CD4-positive, alpha-beta T cell treated with Interleukin-12 subunit alpha and Interleukin-12 subunit beta, for 1 hour (primary cell): ENCODE results near the gene CDON.
"Not testable (repeated sequence)": the region's sequence is repeated elsewhere in the genome, so short reads cannot be mapped to it uniquely, and the experiment has no call there.

Source experiments
- DNase-seq: peaks from one replicate; pipeline ENCODE4 v3.0.0-alpha.2; 2020

The CDON gene

DNA sequence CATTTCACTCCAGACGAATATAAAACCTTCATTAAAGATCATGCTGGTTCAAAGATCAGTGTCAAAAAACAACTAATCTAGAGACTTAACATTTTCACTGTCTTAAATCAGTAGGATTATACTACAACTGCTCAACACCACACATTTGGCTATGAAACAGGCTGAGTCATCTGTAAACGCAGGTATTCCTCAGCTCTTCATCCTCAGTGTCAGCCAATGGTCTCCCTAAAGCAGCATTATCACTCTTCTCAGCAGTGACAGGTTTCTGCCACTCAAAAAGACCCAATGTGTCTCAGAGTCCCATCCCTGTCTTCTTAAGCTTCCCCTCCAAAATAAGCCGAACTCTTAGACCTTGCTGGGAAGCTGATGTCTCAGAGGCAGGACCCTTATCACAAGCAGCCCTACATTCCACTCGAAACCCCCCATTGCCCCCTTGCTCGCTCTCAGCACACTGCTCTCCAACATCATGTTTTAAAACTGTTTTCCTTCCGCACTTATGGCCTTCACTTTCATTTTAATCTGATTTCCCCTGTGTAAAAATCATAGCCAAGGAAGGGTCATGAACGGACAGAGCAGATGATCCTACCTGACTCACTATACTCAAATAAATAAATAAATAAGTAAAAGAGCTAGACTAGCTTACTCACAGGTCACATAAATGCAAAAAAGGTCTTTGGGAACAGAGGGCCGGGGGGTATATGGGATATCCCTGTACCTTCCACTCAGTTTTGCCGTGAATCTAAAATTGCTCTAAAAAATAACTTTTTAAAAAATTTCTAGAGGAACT is 23.0 kb downstream of the CDON start:
- no peak for DNase-seq

- DNase-seq, result no peak
Measured at GRCh38 chr11:126035718-126036117, 26.9 kb downstream of the CDON start.

- no peak for DNase-seq
Measured at GRCh38 chr11:126034933-126035425, 27.7 kb downstream of the CDON start.

DNA sequence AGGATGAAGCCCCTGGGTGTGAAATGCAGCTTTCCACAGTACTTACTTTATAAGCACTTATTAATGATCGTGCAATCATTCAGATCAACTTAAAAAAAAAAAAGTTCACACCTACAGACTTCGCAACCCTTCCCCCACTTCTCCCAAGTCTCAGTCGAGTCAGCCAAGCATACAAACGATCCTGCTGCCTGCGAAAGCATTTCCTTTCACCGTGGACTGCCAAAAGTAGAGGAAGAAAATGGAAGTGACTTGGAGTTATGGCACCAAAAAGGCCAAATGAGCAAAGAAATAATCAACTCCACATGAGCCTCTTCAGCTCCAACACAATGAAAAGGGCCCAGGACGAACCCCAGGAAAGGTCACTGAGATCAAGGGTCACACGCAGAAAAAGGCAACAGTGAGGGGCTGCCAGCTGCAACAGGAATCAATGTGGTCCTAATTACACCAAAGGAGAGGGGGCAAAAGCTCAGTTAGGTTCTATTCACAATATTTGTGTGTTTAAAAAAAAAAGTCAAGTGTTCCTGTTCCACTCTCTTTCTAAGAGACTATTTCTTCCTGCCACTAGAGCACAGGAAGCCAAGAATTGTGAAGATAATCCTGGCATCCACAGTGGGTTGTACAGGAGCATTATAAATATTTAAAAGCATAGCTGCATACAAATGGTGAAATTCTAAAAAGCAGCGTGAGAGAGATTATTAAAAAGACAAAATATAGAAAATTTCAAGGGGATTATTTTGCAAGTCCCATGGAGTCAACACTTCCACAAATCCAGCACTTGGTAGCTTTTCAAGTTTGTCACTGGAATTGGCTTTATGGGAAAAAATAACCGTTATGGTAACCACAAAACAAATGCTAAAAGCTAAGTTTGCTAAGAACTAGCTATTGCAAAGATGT is 28.4 kb downstream of the CDON start:
- no peak for DNase-seq

GRCh38 chr11:126032375-126032774 is 30.3 kb downstream of the CDON start:
- DNase-seq, result no peak

DNA sequence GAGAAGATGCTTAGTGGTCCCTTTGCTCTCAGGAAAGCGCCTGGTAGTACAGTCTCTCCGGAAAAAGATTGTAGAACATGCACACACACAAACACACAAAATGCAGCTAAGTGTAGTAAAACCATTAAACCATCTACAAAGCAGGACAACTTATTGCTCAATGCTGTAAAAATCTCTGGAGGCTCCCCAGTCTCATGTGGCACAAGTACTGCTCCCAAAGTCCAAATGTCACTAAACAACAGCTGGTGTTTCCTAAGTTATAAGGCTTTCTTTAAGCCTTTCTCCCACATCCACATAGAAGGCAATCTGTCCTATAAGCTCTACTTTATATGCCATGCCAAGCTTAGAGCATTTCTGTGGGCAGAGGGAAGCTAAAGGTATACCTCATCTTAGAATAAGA is 32.9 kb downstream of the CDON start:
- DNase-seq, result no peak

- DNase-seq, result no peak
Measured at GRCh38 chr11:126029237-126029636, 33.4 kb downstream of the CDON start.

DNA sequence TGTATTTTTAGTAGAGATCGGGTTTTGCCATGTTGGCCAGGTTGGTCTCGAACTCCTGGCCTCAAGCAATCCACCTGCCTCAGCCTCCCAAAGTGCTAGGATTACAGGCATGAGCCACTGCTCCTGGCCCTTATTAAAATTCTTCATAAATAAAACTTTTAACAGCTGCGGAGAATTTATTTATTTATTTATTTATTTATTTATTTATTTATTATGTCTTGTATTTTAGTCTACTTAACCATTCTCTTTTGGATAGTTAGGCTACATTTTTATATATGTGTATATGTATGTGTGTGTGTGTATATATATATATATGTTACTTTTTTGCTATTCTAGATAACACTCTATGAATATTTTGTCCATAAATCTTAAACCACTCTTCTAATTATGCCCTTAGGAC is 34.1 kb downstream of the CDON start:
- not testable (repeated sequence) for DNase-seq

GRCh38 chr11:126026579-126026978 is 36.1 kb downstream of the CDON start:
- no peak for DNase-seq

GRCh38 chr11:126025822-126026221 is 36.8 kb downstream of the CDON start:
- no peak for DNase-seq

GRCh38 chr11:126024123-126024522 is 38.5 kb downstream of the CDON start:
- DNase-seq, result no peak

DNA sequence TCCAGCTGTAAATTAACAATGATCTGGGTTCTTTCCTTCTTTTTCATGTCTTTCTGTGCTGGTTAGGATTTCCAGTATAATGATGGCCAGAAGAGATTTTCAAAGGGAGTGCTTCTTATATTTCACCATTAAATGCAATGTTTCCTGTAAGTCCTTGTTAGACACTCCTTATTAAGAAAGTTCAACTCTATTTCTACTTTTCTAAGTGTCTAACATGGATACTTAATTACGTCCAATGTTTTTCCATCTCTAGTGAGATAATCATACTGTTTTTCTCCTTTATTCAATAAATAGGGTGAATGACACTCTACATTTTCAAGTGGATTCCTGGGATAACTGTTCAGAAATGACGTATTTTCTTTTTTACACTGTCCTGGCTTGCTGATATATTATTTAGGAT is 49.8 kb downstream of the CDON start:
- DNase-seq, result no peak

DNA sequence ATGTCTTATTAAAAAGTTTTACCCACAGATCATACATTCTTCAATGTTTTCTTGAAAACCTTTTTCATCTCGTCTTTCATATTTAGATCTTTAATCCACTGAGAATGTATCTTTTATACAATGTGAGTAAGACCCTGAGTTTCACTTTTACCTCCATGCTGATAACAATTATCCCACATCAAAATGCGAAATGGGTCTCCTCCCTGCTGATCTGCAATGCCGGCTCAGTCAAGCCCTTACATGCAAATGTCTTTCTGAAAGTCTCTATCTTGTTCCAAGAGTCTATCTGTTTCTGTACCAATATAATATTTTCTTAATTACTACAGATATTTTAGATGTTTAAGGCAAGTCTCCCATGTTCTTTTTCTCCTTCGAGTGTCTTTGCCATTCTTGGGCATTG is 50.9 kb downstream of the CDON start:
- no peak for DNase-seq

DNA sequence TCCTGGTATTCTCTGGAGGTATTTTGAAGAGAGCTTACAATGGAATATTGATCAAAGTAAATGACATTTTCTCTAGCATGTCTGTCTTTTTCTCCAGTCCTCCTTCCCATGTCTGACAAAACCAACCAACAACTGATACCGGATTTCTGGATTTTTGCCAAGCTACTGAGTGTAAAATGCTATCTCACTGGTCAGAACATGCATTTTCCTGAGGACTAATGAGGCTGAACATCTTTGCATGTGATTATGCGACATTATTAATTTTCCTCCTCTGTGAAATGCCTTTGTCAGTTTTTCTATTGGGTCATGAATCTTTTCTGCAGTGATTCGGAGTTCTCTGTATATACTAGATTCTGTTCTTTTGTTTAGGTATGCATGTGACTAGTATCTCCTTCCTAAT is 51.4 kb downstream of the CDON start:
- no peak for DNase-seq

DNA sequence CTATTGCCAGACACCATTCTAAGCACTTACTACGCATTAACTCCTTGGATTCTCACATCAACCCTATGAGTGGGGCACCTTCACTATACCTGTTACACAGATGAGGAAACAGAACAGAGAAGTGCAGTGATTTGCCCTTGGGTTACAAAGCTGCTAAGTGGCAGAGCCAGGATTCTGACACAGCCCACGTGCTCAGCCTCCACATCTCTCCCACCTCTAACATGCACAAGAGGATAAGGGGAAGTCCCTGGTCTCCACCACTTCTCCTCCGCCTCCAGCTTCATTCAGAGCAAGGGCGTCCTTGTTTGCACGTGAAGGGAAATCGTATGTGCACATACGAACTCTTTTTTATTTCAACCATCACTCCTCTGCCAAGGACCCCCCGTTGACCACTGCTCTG is 53.7 kb downstream of the CDON start:
- DNase-seq, result no peak

- no peak for DNase-seq
Measured at GRCh38 chr11:126007238-126007637, 55.4 kb downstream of the CDON start.

DNA sequence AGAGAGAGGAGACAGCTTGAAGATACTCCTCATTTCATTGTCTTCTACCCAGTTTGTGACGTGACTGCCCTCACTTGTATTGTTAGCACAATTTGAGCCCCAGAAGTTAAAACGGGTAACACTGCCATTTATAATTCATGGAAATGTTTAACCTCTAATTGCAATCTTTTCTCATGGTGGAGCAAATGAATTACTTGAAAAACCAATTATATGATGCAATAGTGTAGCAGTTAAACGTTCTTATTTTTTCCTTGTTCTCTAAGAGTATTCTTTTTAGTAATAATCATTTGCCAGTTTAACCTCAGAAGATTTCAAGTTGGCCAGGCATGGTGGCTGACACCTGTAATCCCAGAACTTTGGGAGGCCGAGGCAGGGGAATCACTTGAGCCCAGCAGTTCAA is 56.6 kb downstream of the CDON start:
- DNase-seq, result no peak

DNA sequence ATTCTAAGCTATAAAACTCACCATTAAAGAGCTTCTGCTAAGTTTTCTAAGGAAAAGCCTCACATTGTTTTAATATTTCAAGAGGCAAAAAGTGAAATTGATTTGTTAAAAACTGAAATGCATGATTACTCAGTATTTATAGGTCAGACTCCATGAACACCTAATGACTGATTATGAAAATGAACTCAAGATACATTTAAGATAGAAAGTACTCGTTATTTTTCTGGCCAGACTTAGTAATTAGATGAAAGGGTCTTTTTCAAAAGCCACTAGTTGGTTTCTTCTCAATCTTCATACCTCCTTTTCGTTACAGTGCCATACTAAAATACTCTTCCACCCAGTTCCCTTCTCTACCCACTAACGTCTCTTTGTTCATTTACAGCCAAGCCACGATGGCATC is 60.5 kb downstream of the CDON start:
- no peak for DNase-seq

DNA sequence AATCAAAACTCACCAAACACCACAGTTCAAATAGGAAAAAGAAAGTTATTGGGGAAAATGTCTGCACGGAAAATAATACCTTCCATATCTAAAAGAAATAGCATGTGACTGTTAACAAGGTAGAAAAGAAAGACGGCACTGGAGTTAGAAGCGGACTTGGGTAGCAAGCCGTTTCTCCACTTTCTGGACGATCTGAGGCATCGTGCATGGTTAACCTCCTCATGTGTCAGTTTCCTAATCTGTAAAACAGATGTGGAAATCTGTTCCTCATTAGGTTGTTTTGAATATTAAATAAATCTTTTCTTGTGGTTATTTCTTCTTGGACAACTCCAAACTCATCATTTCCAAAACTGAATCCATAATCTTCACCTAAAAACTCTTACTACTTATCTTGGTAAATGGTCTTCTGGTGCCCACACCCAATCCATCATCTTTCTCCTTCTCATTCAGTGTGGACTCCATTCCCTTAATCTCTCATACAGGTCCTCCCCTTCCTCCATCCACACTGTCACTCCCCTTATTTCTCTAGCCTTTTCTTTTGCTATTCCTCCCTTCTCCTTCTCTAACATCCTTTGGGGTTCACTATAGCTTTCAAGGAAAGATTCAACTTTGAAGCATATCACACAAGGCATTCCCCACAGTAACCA is 63.3 kb downstream of the CDON start:
- DNase-seq, result no peak

DNA sequence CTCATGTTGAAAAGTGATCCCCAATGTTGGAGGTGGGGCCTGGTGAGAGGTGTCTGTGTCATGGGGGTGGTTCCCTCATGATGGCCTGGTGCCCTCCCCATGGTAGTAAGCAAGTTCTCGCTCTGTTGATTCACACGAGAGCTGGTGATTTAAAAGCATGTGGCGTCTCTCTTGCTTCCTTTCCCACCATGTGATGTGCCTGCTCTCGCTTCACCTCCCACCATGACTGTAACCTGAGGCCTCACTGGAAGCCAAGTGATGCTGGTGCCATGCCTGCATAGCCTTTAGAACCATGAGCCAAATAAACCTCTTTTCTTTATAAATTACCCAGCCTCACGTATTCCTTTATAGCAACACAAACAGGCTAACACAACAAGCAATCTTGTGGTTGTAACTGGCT is 64.4 kb downstream of the CDON start:
- DNase-seq, result no peak

DNA sequence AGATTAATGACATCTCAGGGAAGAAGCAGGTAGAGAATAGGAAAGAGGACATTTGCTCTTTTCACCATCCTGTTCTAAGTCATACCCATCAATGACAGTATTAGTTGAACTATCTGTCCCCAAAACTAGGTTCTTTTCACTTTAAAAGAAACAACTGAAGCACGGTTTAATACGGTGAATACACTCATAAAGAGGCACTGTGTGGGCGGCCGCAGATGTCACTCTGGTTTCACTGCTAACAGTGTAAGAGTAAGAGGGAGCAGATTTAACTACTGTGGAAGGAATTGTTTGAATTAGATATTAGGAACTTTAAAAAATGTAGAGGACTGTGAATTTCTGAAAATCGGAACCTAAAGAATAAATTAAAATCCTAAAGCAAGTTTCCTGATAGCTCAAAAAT is 67.4 kb downstream of the CDON start:
- no peak for DNase-seq

DNA sequence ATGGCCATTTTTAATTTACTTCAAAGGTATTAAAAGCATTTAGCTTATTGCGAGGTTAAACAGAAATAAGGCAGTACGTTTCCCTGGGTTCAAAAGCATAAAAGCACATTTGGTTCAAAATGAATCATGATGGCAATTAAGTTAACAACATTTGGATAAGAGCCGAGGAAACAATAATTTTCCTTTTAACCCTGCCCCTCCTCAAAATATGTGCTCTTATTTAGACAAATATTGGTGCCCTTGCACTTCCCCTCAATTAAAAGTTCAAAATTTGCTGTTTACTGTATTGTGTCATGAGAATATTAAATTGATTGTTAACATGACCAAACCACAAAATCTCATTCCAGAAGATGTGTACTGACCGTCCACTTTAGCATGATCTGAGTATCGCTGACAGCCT is 68.2 kb downstream of the CDON start:
- no peak for DNase-seq

DNA sequence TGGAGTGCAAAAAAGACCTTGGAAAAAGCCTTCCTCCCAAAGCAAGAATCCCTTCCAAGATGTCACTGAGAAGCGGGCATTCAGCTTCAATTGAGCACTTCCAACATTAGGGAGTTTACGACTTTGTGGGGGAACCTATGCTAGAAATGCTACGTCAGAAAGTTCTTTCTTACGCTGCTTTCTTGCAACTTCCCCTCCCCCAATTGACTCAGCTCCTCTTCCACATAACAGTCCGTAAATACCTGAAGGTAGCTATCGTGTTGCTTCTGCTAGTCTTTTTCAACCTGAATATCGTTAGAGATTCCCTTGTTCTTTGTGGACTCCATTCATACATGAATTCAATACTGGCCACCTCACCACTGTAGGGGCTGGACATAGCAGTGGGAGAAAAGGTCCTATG is 69.8 kb downstream of the CDON start:
- DNase-seq, result no peak

DNA sequence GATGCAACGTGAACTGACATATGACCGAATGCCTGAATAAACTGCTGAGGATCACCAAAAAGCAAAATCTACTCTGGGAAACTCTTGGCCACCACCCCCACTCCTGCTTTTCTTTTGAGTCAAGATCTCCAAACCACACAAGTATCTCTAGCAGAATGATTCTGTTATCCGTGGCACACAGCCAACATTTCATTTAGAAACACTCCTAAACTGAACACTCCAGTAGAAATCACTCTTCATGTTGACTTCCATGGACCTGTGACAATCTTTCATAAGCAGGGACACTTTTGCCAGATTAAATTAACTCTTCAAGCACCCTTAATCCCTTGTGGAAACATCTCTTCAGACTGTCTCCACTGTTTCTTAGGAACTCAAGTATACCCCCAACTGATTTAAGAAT is 72.4 kb downstream of the CDON start:
- no peak for DNase-seq
